ENCODE measurements around the gene LAGE3.
A peak's percentile ranks its signal among the peaks of the same experiment; 100 is the strongest.

Gene LAGE3

GRCh38 chrX:154484255-154485149, 5.4 kb upstream of the LAGE3 start:
- Histone ChIP-seq H3K9me3 (ENCODE audit: control insufficient read depth in 1 of 2, low read length in 2 of 2) (no peaks in the 10 kb centered on the region), H3K36me3 (ENCODE audit: control insufficient read depth in 1 of 2, insufficient read depth in 2 of 2, low read length in 2 of 2) (peaks cover 0 to 8% of the 10 kb centered on the region in 2 donors), H3K4me1 (ENCODE audit: control insufficient read depth in 1 of 2, insufficient read depth in 2 of 2, low read length in 2 of 2) (peaks cover 5 to 32% of the 10 kb centered on the region in 2 donors), H3K4me3 (ENCODE audit: low read depth in 1 of 2, low read length in 2 of 2) (no peak overlapping the region), H3K27me3 (ENCODE audit: low read depth, low read length) (no peaks in the 10 kb centered on the region), H3K27ac (ENCODE audit: low read length) (no peak overlapping the region)

DNA sequence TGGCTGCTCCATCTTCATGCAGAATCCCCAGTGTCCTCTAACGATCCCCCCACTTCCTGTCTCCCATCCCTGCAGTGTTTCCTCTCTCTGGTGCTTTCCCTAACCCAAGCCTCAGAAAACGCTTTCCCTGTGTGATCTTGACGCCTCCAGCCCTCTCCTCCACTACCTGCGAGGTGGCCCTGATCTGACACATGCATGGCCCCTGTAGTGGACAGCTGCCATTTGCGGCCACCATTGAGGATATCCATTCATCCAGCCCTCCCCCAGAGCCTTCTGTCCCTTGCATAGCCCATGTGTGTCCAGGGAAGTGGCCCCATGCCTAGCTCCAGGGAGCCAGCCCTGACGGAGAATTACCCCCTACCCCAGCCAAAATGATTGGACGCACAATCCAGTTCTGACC, 4.2 kb upstream of the LAGE3 start:
- Histone ChIP-seq H3K27me3 (ENCODE audit: low read depth, low read length) (no peaks in the 10 kb centered on the region), H3K4me3 (ENCODE audit: low read depth in 1 of 2, low read length in 2 of 2) (no peak overlapping the region), H3K36me3 (ENCODE audit: control insufficient read depth in 1 of 2, insufficient read depth in 2 of 2, low read length in 2 of 2) (peaks cover 0 to 8% of the 10 kb centered on the region in 2 donors), H3K4me1 (ENCODE audit: control insufficient read depth in 1 of 2, insufficient read depth in 2 of 2, low read length in 2 of 2) (peaks cover 0 to 22% of the 10 kb centered on the region in 2 donors), H3K9me3 (ENCODE audit: control insufficient read depth in 1 of 2, low read length in 2 of 2) (no peaks in the 10 kb centered on the region), H3K27ac (ENCODE audit: low read length) (no peak overlapping the region)

GRCh38 chrX:154482786-154483185, 3.7 kb upstream of the LAGE3 start:
- H3K4me1 ChIP-seq (ENCODE audit: control insufficient read depth in 1 of 2, insufficient read depth in 2 of 2, low read length in 2 of 2): peaks cover 0 to 26% of the 10 kb centered on the region in 2 donors
- H3K27ac ChIP-seq (ENCODE audit: low read length): no peak overlapping the region
- H3K36me3 ChIP-seq (ENCODE audit: control insufficient read depth in 1 of 2, insufficient read depth in 2 of 2, low read length in 2 of 2): peaks cover 0 to 4% of the 10 kb centered on the region in 2 donors
- H3K9me3 ChIP-seq (ENCODE audit: control insufficient read depth in 1 of 2, low read length in 2 of 2): no peaks in the 10 kb centered on the region
- no peaks in the 10 kb centered on the region for H3K27me3 ChIP-seq (ENCODE audit: low read depth, low read length)
- no peak overlapping the region for H3K4me3 ChIP-seq (ENCODE audit: low read depth in 1 of 2, low read length in 2 of 2)

DNA sequence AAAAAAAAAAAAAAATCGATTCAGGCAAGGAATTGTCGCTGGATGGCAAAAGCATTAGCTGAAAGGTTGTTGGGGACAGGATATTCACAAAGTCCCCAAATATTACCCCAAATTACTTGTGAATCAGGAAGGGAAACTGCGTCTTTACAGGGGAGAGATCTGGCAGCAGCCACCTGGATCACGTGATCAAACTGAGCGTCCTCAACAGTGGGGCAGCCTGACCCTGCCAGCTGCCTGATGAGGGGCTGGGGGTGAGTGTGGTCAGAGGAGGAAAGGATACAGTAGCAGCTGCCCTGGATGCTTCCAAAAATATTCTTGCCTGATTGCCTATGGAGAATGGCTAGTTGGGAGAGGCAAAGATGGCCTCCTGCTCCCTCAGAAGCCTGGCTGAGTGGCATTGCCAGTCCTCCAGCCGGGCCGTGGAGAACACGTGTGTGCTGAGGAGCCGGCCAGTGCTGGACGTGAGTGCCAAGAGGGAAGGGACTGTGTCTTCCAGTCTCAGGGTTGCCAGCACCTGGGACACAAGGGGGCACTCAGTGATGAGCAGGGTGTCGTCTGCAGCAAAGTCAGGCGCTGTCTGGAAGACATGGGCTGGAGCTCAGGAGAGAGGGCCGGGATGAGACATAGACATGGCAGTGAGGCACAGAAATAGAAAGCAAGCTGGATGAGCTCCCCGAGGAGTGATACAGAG, 3.0 kb upstream of the LAGE3 start:
- H3K4me3 ChIP-seq (ENCODE audit: low read depth in 1 of 2, low read length in 2 of 2): no peak overlapping the region
- H3K36me3 ChIP-seq (ENCODE audit: control insufficient read depth in 1 of 2, insufficient read depth in 2 of 2, low read length in 2 of 2): no peaks in the 10 kb centered on the region
- H3K27me3 ChIP-seq (ENCODE audit: low read depth, low read length): no peaks in the 10 kb centered on the region
- H3K4me1 ChIP-seq (ENCODE audit: control insufficient read depth in 1 of 2, insufficient read depth in 2 of 2, low read length in 2 of 2): peaks cover 0 to 19% of the 10 kb centered on the region in 2 donors
- H3K27ac ChIP-seq (ENCODE audit: low read length): no peak overlapping the region
- H3K9me3 ChIP-seq (ENCODE audit: control insufficient read depth in 1 of 2, low read length in 2 of 2): no peaks in the 10 kb centered on the region

GRCh38 chrX:154481195-154481594, 2.1 kb upstream of the LAGE3 start:
- Histone ChIP-seq H3K27ac (ENCODE audit: low read length) (no peak overlapping the region), H3K4me1 (ENCODE audit: control insufficient read depth in 1 of 2, insufficient read depth in 2 of 2, low read length in 2 of 2) (peaks cover 0 to 16% of the 10 kb centered on the region in 2 donors), H3K9me3 (ENCODE audit: control insufficient read depth in 1 of 2, low read length in 2 of 2) (no peaks in the 10 kb centered on the region), H3K27me3 (ENCODE audit: low read depth, low read length) (no peaks in the 10 kb centered on the region), H3K4me3 (ENCODE audit: low read depth in 1 of 2, low read length in 2 of 2) (no peak overlapping the region), H3K36me3 (ENCODE audit: control insufficient read depth in 1 of 2, insufficient read depth in 2 of 2, low read length in 2 of 2) (no peaks in the 10 kb centered on the region)

DNA sequence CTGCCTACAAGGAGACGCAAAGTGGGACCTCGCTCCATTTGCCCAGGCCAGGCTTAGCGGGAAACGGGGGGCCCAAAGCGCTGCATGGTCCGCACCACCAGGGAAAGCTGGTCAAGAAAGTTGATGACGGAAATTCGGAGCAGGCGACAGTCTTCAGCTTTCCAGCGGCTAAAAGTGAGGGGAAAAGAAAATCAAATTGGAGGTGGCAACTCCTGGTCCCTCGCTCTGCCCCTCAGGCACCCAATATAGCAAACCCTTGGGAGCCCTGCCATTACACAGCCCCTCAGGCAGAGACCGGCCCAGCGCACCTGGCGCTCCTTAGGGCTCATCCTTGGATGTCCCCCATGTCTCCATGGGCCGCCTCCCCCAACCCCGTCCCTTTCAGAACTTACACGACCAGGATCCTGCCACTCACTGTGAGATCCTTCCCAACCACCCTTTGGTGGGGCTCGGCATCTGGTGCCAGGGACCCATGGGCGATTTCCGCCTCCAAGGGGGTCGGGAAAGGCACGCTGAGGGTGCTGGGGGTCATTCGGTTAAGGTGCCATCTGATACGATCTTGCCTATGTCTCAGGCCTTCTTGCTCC, 1.1 kb downstream of the LAGE3 start:
- H3K36me3 ChIP-seq (ENCODE audit: control insufficient read depth in 1 of 2, insufficient read depth in 2 of 2, low read length in 2 of 2): peaks cover 0 to 3% of the 10 kb centered on the region in 2 donors
- H3K4me1 ChIP-seq (ENCODE audit: control insufficient read depth in 1 of 2, insufficient read depth in 2 of 2, low read length in 2 of 2): peaks cover 0 to 5% of the 10 kb centered on the region in 2 donors
- no peak overlapping the region for H3K27ac ChIP-seq (ENCODE audit: low read length)
- H3K9me3 ChIP-seq (ENCODE audit: control insufficient read depth in 1 of 2, low read length in 2 of 2): no peaks in the 10 kb centered on the region
- peak overlapping the region; percentile 16 to 56 for H3K4me3 ChIP-seq (ENCODE audit: low read depth in 1 of 2, low read length in 2 of 2)
- no peaks in the 10 kb centered on the region for H3K27me3 ChIP-seq (ENCODE audit: low read depth, low read length)

DNA sequence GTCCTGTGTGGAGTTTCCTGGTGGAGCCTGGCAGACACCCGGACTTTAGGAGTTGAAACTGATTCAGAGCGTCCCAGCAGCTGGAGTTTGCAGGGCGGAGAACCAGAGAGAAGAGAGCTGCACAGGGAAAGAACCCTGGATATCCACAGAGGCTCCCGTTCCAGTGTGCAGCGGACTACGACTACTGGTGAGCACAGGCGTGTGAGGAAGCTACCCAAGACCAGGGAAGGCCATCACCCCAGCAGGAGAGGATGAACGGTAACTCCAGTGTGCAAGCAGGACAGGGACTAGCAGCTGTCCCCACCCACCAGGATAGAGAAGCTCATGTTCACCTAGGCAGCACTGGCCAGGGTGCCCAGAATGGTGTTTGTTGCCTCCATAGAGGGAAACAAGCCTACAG, 2.3 kb downstream of the LAGE3 start:
- H3K4me1 ChIP-seq (ENCODE audit: control insufficient read depth in 1 of 2, insufficient read depth in 2 of 2, low read length in 2 of 2): peaks cover 0 to 5% of the 10 kb centered on the region in 2 donors

GRCh38 chrX:154473683-154474082, 5.4 kb downstream of the LAGE3 start:
- no peaks in the 10 kb centered on the region for H3K9me3 ChIP-seq (ENCODE audit: control insufficient read depth in 1 of 2, low read length in 2 of 2)
- H3K4me3 ChIP-seq (ENCODE audit: low read depth in 1 of 2, low read length in 2 of 2): no peak overlapping the region
- H3K27ac ChIP-seq (ENCODE audit: low read length): no peak overlapping the region
- H3K27me3 ChIP-seq (ENCODE audit: low read depth, low read length): no peaks in the 10 kb centered on the region
- peaks cover 0 to 37% of the 10 kb centered on the region in 2 donors for H3K36me3 ChIP-seq (ENCODE audit: control insufficient read depth in 1 of 2, insufficient read depth in 2 of 2, low read length in 2 of 2)
- peaks cover 0 to 5% of the 10 kb centered on the region in 2 donors for H3K4me1 ChIP-seq (ENCODE audit: control insufficient read depth in 1 of 2, insufficient read depth in 2 of 2, low read length in 2 of 2)

More for the DNA sequence above, 2.3 kb downstream of the LAGE3 start:
- no peak overlapping the region for H3K27ac ChIP-seq (ENCODE audit: low read length)
- no peaks in the 10 kb centered on the region for H3K9me3 ChIP-seq (ENCODE audit: control insufficient read depth in 1 of 2, low read length in 2 of 2)
- no peak overlapping the region for H3K4me3 ChIP-seq (ENCODE audit: low read depth in 1 of 2, low read length in 2 of 2)
- H3K36me3 ChIP-seq (ENCODE audit: control insufficient read depth in 1 of 2, insufficient read depth in 2 of 2, low read length in 2 of 2): peaks cover 0 to 7% of the 10 kb centered on the region in 2 donors
- no peaks in the 10 kb centered on the region for H3K27me3 ChIP-seq (ENCODE audit: low read depth, low read length)

GRCh38 chrX:154472685-154473632, 6.1 kb downstream of the LAGE3 start:
- H3K4me3 ChIP-seq (ENCODE audit: low read depth in 1 of 2, low read length in 2 of 2): no peak overlapping the region
- no peaks in the 10 kb centered on the region for H3K27me3 ChIP-seq (ENCODE audit: low read depth, low read length)
- H3K4me1 ChIP-seq (ENCODE audit: control insufficient read depth in 1 of 2, insufficient read depth in 2 of 2, low read length in 2 of 2): peaks cover 0 to under 1% of the 10 kb centered on the region in 2 donors
- peaks cover 0 to 42% of the 10 kb centered on the region in 2 donors for H3K36me3 ChIP-seq (ENCODE audit: control insufficient read depth in 1 of 2, insufficient read depth in 2 of 2, low read length in 2 of 2)
- H3K9me3 ChIP-seq (ENCODE audit: control insufficient read depth in 1 of 2, low read length in 2 of 2): no peaks in the 10 kb centered on the region
- no peak overlapping the region for H3K27ac ChIP-seq (ENCODE audit: low read length)

- Histone ChIP-seq H3K4me1 (ENCODE audit: control insufficient read depth in 1 of 2, insufficient read depth in 2 of 2, low read length in 2 of 2) (no peaks in the 10 kb centered on the region), H3K27me3 (ENCODE audit: low read depth, low read length) (no peaks in the 10 kb centered on the region), H3K36me3 (ENCODE audit: control insufficient read depth in 1 of 2, insufficient read depth in 2 of 2, low read length in 2 of 2) (peaks cover 0 to 42% of the 10 kb centered on the region in 2 donors), H3K9me3 (ENCODE audit: control insufficient read depth in 1 of 2, low read length in 2 of 2) (no peaks in the 10 kb centered on the region), H3K4me3 (ENCODE audit: low read depth in 1 of 2, low read length in 2 of 2) (no peak overlapping the region), H3K27ac (ENCODE audit: low read length) (no peak overlapping the region)
These were observed 7.0 kb downstream of the LAGE3 start for GRCh38 chrX:154471839-154472684.
